ENCODE results near the gene RAB3B. TPM values are rescaled to one million over a fixed set of nuclear protein-coding genes. Genes with fewer than 3 reads are reported as not detected.
"Not testable (repeated sequence)": the region's sequence is repeated elsewhere in the genome, so short reads cannot be mapped to it uniquely, and the experiment has no call there.

The RAB3B gene
- total RNA-seq, 1 donor from 2014 or later: 38.3 TPM

DNA sequence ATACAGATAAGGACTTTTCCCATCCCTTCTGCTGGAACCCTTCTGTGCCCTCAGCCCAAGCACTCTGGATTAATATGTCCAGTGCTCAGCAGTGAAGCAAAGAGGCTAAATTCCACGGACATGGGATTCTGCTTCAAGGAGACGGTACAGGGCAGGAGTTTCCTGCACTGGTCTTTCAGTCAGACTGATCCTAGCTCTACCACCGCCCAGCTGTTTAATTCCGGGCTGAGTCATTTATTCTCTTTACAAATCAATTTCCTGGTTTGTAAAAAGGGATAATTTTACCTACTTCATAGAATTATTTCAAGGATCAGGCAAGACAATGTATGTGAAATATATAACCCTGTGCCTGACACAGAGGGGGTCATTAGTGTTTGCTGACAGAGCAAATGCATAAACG lies 70.4 kb downstream of the RAB3B start:
- DNase-seq (ENCODE audit: low spot score): no peak

DNA sequence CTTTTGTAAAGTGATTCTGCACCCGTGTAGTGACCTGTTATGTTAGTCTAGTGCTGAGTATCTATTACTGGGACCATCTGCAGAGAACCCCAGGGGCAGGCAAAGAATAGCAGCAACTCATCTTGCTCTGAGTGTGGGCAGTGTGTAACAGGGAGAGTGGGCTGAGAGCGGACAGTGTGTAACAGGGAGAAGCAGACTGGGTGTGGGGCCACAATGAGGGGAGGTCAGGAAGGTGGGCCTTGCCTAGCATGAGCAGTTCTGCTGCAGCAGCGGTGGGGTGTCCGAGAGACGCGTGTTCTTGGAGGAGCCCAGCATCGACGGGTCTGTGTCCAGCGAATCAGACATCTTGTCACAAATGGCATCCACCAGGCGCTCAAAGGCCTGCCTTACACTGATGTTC lies 70.8 kb downstream of the RAB3B start:
- no peak for DNase-seq (ENCODE audit: low spot score)

- DNase-seq (ENCODE audit: low spot score): no peak
Observed at GRCh38 chr1:51916587-51917405, 73.7 kb downstream of the RAB3B start.

DNA sequence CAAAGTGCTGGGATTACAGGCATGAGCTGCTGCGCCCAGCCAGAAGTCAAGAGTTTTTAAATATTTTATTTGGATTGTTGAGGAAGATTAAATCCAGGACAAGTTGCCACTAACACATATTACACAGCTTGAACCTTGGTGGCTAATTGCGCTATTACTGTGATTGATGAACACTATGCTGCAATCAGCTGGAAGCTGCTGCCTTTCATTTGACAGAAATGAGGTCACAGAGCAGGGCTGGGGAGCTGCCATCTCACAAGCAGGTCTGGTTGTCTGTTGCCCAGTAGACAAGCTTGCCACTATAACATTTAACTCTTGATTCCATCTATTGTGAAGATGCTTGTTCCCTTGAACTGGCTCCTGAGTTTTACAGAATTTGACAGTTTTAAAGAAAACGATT lies 74.5 kb downstream of the RAB3B start:
- no peak for DNase-seq (ENCODE audit: low spot score)

DNA sequence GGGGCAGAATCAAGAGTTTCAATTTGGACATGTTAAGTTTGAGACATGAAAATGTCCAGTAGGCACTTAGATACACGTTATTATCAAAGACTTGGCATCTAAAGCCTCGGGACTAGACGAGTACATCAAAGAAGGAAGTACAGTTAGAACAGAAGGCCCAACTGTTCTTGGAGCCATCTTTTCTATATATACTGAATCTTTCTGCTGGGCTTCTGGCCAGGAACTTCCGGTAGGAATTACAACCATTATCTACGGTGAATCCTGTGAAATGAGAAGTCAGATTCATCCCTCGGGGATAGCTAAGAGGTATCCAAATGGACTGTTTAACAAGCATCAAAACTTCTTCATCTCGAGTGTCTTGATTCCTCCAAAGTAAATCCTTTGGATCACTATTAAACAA lies 77.6 kb downstream of the RAB3B start:
- no peak for DNase-seq (ENCODE audit: low spot score)

DNA sequence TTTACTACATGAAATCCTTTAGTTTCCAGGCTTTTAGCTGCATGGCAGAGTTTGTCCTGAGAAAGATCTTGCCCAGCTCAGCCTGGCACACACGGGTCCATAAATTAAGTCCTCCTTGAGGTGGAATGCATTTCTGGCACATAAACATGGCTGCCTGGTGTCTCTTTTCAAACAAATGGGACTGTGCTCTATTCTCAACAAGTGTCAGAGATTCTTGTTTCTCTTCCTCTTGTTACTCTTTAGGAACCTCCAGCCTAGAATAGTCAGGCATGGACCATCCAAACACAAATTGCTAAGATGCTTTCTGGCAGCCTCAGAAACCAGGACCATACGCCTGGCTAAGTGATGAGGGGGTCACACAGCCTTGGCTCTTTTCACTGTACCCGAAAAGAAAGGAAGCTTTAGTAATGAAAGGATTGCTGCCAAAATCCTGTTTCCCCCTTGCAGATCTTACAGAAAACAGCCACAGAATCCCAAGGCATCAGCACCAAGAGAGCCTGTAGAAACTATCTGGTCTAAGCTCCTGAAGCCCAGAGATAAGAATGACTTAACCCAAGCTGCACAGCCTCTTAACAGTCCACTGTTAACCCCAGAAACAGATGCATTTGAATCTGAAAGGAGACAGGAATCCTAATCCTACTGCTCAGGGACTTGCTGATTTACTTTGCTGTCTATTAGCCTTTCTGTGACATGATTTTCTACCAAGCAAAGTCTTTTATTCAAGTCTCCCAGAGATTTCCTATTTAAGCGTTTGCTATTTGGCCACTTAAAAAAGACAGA lies 80.1 kb downstream of the RAB3B start:
- no peak for DNase-seq (ENCODE audit: low spot score)

- no peak for DNase-seq (ENCODE audit: low spot score)
Observed at GRCh38 chr1:51908499-51908898, 82.0 kb downstream of the RAB3B start.

- DNase-seq (ENCODE audit: low spot score): no peak
Observed at GRCh38 chr1:51907079-51907702, 83.3 kb downstream of the RAB3B start.

GRCh38 chr1:51906306-51907078 lies 84.0 kb downstream of the RAB3B start:
- no peak for DNase-seq (ENCODE audit: low spot score)

GRCh38 chr1:51902456-51902855 lies 88.0 kb downstream of the RAB3B start:
- DNase-seq (ENCODE audit: low spot score): no peak

GRCh38 chr1:51901151-51901550 lies 89.3 kb downstream of the RAB3B start:
- DNase-seq (ENCODE audit: low spot score): no peak

DNA sequence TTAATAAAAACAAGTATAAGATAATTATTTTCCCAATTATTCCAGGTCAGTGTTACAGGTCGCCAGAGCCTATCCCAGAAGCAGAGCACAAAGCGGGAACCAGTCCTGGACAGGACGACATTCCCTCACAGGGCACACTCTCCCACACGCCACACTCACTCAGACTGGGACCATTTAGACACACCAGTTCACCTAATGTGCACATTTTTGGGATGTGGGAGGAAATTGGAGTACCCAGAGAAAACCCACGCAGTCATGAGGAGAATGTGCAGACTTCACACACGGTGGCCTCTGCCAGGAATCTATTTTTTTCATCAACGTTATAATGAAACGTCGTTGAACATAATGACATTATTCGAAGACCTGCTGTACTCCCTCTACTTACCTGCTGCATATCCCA lies 91.5 kb downstream of the RAB3B start:
- no peak for DNase-seq (ENCODE audit: low spot score)

GRCh38 chr1:51898090-51898734 lies 92.3 kb downstream of the RAB3B start:
- DNase-seq (ENCODE audit: low spot score): no peak

- no peak for DNase-seq (ENCODE audit: low spot score)
Observed at GRCh38 chr1:51897699-51898031, 92.8 kb downstream of the RAB3B start.

DNA sequence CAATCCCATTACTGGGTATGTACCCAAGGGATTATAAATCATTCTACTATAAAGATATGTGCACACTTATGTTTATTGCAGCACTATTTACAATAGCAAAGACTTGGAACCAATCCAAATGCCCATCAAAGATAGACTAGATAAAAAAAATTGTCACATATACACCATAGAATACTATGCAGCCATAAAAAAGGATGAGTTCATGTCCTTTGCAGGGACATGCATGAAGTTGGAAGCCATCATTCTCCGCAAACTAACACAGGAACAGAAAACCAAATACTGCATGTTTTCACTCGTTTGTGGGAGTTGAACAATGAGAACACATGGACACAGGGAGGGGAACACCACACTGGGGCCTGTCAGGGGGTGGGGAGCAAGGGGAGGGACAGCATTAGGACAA lies 95.8 kb downstream of the RAB3B start:
- not testable (repeated sequence) for DNase-seq (ENCODE audit: low spot score)

DNA sequence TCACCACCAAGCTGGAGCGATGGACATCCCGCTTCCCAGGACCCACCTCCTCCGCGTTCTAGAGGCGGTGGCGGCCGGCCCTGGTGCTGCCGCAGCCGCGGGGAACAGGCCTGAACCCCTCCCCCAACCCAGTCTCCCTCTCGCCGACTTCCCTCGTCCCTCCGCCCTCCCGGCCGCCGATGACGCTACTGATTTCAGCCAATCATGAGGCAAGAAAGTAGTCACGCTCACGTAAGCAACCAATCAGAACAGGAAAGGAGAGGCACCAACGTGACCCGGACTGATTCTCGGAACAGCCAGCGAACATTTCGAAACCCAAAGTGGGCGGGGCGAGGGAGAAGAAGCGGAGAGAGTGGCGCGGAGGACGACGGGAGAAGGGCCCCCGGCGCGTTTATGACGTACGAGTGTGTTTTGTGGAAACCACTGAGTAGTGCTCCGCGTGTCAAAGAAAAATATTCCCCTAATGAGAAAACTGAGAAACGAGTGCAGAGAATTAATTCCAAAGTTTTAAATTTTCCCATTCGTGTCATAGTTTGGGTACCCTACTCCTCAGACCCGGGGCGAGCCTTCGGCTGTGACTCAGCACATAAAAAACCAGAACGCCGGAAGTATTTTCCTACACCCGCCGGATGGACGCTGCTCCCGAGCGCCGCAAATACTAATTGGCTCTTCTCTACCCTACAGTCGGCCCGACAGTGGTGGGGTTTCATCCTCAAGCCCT lies 111.7 kb downstream of the RAB3B start, which contains the start of gene NRDC:
Gene NRDC, minus strand, starts transcription at position 112 of the 721 bp plus-strand sequence. CDS start 112 bp downstream, outside the sequence.
- peak; percentile 100 for DNase-seq (ENCODE audit: low spot score)

DNA sequence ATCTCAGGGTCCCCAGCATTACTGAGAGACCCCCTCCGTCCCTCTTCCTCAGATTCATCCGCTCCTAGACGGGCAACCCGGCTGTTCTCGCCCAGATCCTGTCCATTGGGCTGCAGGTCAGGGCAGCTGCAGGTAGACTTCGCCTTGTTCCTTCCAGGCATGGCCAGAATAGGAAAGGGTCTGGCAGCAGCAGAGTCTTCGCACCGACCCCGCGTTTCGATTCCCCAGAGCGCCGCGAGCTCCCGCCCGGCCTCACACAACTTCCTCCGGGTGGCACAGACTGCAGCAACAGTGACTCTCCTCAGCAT lies 112.2 kb downstream of the RAB3B start:
- no peak for DNase-seq (ENCODE audit: low spot score)

DNA sequence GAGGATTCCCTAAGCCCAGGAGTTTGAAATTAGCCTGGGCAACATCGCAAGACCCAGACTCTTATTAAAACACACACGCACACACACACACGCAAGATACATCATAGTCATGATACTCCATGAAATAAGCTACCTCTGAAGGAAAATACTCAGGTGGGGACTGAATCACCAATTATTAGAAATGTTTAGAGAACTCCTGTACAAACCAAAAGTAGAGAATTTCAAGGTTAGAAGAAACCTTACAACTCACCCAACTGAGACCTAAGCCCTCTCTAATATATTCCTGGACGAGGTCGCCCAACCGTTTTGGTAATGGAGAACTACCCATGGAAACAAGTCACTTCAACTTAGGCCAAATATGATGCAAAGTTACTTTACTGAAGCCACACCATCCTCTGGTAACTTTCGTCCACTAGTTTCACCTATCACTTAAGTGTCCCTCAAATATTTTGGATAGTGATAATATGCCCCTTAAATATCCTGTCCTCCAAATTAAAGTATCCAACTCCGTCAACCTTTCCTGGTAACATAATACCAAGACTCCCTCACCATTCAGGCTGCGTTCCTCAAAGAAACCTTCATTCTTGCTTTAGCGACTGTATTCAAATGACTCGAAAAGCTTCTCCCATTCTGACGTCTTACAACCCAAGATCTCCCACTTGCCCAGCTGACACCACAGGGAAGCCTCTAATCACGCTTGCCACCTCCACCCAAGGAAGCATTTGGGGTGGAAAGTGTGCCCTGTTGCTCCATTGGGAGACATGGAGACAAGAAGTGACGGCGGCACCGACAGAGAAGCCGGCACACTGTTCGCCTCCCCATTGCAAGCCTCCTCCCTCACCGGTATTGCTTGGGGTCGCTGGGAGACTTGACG lies 112.8 kb downstream of the RAB3B start:
- DNase-seq (ENCODE audit: low spot score): no peak

GRCh38 chr1:51875836-51876235 lies 114.7 kb downstream of the RAB3B start:
- DNase-seq (ENCODE audit: low spot score): no peak

DNA sequence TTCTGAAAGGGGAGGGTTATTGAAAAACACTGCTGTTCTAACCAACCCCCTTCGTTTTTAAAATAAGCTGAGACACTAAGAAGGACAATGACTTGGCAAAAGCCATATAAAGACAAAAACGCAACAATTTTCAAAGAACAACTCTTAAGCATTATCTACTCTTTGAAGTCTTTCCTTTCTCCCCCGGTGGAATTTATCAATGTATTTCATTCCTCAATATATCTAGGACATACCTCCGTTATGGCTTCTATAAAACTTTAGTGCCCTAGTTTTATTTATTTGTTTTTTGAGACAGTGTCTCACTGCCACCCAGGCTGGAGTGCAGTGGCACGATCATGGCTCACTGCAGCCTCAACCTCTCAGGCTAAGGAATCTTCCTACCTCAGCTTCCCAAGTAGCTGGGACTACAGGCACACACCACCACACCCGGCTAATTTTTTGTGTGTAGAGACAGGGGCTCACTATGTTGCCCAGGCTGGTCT lies 115.2 kb downstream of the RAB3B start:
- DNase-seq (ENCODE audit: low spot score): no peak
